HepG2 (cell line): ENCODE data around the gene NUDT1. TPM values are rescaled to one million over a fixed set of nuclear protein-coding genes. Genes with fewer than 3 reads are reported as not detected.

Experiments used
- ATAC-seq: fragments of 200-7000 bp; cut with Tn5 transposase; 3 replicates; pipeline ENCODE4 v1.9.1; 2020; ENCODE audit warnings: mild to moderate bottlenecking, moderate library complexity
- BruUV-seq: library from RNA; stranded (reverse); fragments of 400-500 nt; replicated peaks from 2 replicates; lab custom pipeline; 2021; lab: Mats Ljungman, UMichigan
- CTCF ChIA-PET: fragments of 300-600 bp; formaldehyde crosslinking; extraction: SDS; loops from one replicate; lab custom pipeline; 2021; ENCODE audit warnings: low total read pairs, inconsistent platforms, low intra/inter-chr PET ratio; lab: Yijun Ruan, JAX
- POLR2A ChIA-PET: fragments of 350-600 bp; sonication (Branson Sonifier 250); formaldehyde crosslinking; loops from one replicate; lab custom pipeline; 2020; ENCODE audit warnings: antibody characterized with exemption, inconsistent platforms; lab: Yijun Ruan, JAX
- DNase-seq: peaks from one replicate; pipeline ENCODE4 v3.0.0-alpha.2; 2015; ENCODE audit warnings: low spot score
- FAIRE-seq: peaks from 3 replicates; lab custom pipeline; 2011; peaks lifted over from hg19 to GRCh38; lab: Jason Lieb, UNC
- H2AFZ ChIP-seq: one replicate; pipeline ENCODE4 v1.6.1; 2011; ENCODE audit warnings: low read length, inconsistent platforms
- H3K27ac ChIP-seq: fragments of 300-600 bp; 3 replicates; pipeline ENCODE4 v1.8.0; 2011; ENCODE audit warnings: mixed run types, mild to moderate bottlenecking, mixed read lengths, low read length, inconsistent platforms; ENCODE audit not compliant: insufficient read depth; ENCODE audit errors: extremely low read length
- H3K27me3 ChIP-seq, 2 experiments: fragments of 200-600 bp in 1 of 2; 2 replicates in 1 of 2; 3 replicates in 1 of 2; pipeline versions ENCODE4 v1.6.0 to v1.8.0; 2011; ENCODE audit warnings: low read length in 2 of 2, mild to moderate bottlenecking in 2 of 2, moderate library complexity in 2 of 2, inconsistent platforms in 1 of 2; ENCODE audit not compliant: insufficient read depth in 2 of 2, control insufficient read depth in 1 of 2
- H3K36me3 ChIP-seq, 2 experiments: fragments of 200-600 bp in 1 of 2; replicated peaks in 1 of 2; 2 replicates in 1 of 2; 3 replicates in 1 of 2; pipeline versions ENCODE4 v1.5.1 to v1.8.0; 2011; ENCODE audit warnings: low read length in 2 of 2, inconsistent platforms in 1 of 2; ENCODE audit not compliant: insufficient read depth in 2 of 2, control insufficient read depth in 1 of 2
- H3K4me1 ChIP-seq: 2 replicates; pipeline ENCODE4 v1.5.1; 2012; ENCODE audit warnings: low read length, inconsistent platforms; ENCODE audit not compliant: insufficient read depth
- H3K4me2 ChIP-seq: 2 replicates; pipeline ENCODE4 v1.6.0; 2011; ENCODE audit warnings: low read depth, low read length, inconsistent platforms
- H3K4me3 ChIP-seq, 3 experiments: fragments of 200-600 bp in 1 of 3; sonication (generic), shearing (Covaris generic) in 1 of 3; replicated peaks in 1 of 3; 2 replicates each; pipeline ENCODE4 v1.5.1; 2011 to 2016; ENCODE audit warnings: low read length in 3 of 3, inconsistent platforms in 2 of 3, low read depth in 2 of 3, mild to moderate bottlenecking in 2 of 3, control low read depth in 1 of 3, mixed read lengths in 1 of 3; ENCODE audit not compliant: insufficient read depth in 1 of 3
- H3K79me2 ChIP-seq: one replicate; pipeline ENCODE4 v1.6.1; 2011; ENCODE audit warnings: low read length, inconsistent platforms; ENCODE audit not compliant: insufficient read depth
- H3K9ac ChIP-seq: 2 replicates; pipeline ENCODE4 v1.6.0; 2011; ENCODE audit warnings: mild to moderate bottlenecking, low read depth, low read length, inconsistent platforms; ENCODE audit not compliant: insufficient read depth
- H3K9me3 ChIP-seq: 2 replicates; pipeline ENCODE4 v1.5.1; 2012; ENCODE audit warnings: mild to moderate bottlenecking, low read length
- H4K20me1 ChIP-seq: 2 replicates; pipeline ENCODE4 v1.6.0; 2011; ENCODE audit warnings: inconsistent platforms, mild to moderate bottlenecking, low read length, moderate library complexity; ENCODE audit not compliant: insufficient read depth
- SPEN ChIP-seq: sonication (generic); formaldehyde crosslinking; IDR thresholded peaks from 2 replicates; pipeline ENCODE4 v1.5.1; 2020; ENCODE audit warnings: low read depth, mild to moderate bottlenecking, missing genetic modification reagents
- ZKSCAN8 ChIP-seq: IDR thresholded peaks from 2 replicates; pipeline ENCODE4 v1.6.1; 2016; ENCODE audit warnings: borderline replicate concordance, missing genetic modification reagents, missing compliant biosample characterization
- ZNF407 ChIP-seq: sonication (generic); formaldehyde crosslinking; IDR thresholded peaks from one replicate; pipeline ENCODE4 v1.5.1; 2020; ENCODE audit warnings: mild to moderate bottlenecking, missing genetic modification reagents; ENCODE audit errors: not compliant biosample characterization
- WGBS: methylation state at CpG from one replicate; pipeline ENCODE4 v1.1.6; 2017; ENCODE audit warnings: low lambda C conversion rate; 5-methylcytosine and 5-hydroxymethylcytosine counted together
- in situ Hi-C: cut with HindIII; loops from 2 replicates; pipeline ENCODE4 v1.10.0; 2017; ENCODE audit warnings: low pct_unique_long_range_greater_than_20kb; ENCODE audit not compliant: extremely low pct_ligation_motif_present
- intact Hi-C: fragments of 100-400 bp; cut with micrococcal nuclease; formaldehyde crosslinking; loops from one replicate; pipeline ENCODE4 v1.10.0; 2022; ENCODE audit not compliant: unreplicated experiment
- polyA plus RNA-seq, 8 experiments: library from polyadenylated mRNA; depleted of rRNA in 3 of 8; stranded (reverse) in 7 of 8; unstranded in 1 of 8; fragments of >200 nt; fragmentation: Illumina TruSeq in 4 of 8; extraction: Trizol in 4 of 8; gene quantifications; 2 replicates each; pipeline versions ENCODE4 v1.2.1 to v1.2.3, GENCODE V29; 2011 to 2016; ENCODE audit warnings: low read depth in 4 of 8, missing spikeins in 1 of 8, mixed read lengths in 1 of 8; ENCODE audit not compliant: insufficient read depth in 1 of 8
- total RNA-seq, 5 experiments: library from RNA; depleted of rRNA; stranded (reverse); fragments of >200 nt; fragmentation: Illumina TruSeq; extraction: Trizol; gene quantifications; 2 replicates each; pipeline ENCODE4 v1.2.3, GENCODE V29; 2016; ENCODE audit warnings: low read depth in 1 of 5

The NUDT1 gene
- total and polyA plus RNA-seq, 2 of the 13 experiments (the other 11 are each of a cell fraction or from before 2014, with no cell fraction given) = 9.1 to 26.8 TPM

GRCh38 chr7:2198760-2199159 lies 43.3 kb upstream of the NUDT1 start:
- FAIRE-seq = no peak
- no peak overlapping the region for H3K4me2 ChIP-seq
- ChIA-PET POLR2A (no interaction called here), CTCF (no interaction called here)
- no peak for DNase-seq
- BruUV-seq = no TSS peak
- H3K9ac ChIP-seq = no peak overlapping the region
- H3K79me2 ChIP-seq = peaks cover 11% of the 10 kb centered on the region
- H2AFZ ChIP-seq = no peak overlapping the region
- 0 out of 2 replicates have a peak, but pooled peaks cover 8% of the 10 kb centered on the region for H3K4me1 ChIP-seq
- no peaks in the 10 kb centered on the region for H3K27me3 ChIP-seq
- WGBS = 96% methylated on average over 9 of the region's 10 CpGs
- no peak overlapping the region for H3K27ac ChIP-seq
- ATAC-seq = no peak
- no peak overlapping the region for H3K4me3 ChIP-seq
- intact Hi-C loops (loop anchor here (5.0 kb wide), 1 partner anchor 91 kb away; no protein-coding TSS in a partner anchor), in situ Hi-C loops (no loop called here)
- H4K20me1 ChIP-seq = no peaks in the 10 kb centered on the region
- H3K9me3 ChIP-seq = peaks cover 8% of the 10 kb centered on the region
- H3K36me3 ChIP-seq = peaks cover 38 to 55% of the 10 kb centered on the region in 2 experiments; a peak in 4 of 5 replicates
- TF ChIP-seq ZNF407 (CRISPR knock-in tag) (no peak), SPEN (CRISPR knock-in tag) (no peak), ZKSCAN8 (CRISPR knock-in tag) (no peak)
